ENCODE results near the gene DISP2.

Gene DISP2

GRCh38 chr15:40428185-40428584 lies 70.2 kb downstream of the DISP2 start:
- no peak for DNase-seq
